ENCODE results near the gene NTMT2.

GRCh38 chr1:170214117-170215032 is 68.6 kb downstream of the NTMT2 start:
- TF ChIP-seq CTCF (IDR thresholded peaks at IDR 0.05): no peak
- TF ChIP-seq POLR2A (IDR thresholded peaks at IDR 0.05): no peak
- no peak for TF ChIP-seq POLR2AphosphoS5 (IDR thresholded peaks at IDR 0.05)
